WTC11 (cell line): ENCODE data around the gene PINK1.

Experiments
- ATF3 ChIP-seq: sonication (generic); formaldehyde crosslinking; conservative IDR thresholded peaks from 2 replicates; pipeline ENCODE4 v1.8.1; 2022; ENCODE audit warnings: mild to moderate bottlenecking, missing genetic modification reagents
- TF ChIP-seq, protein P1 (sequence below): fragments of 200-600 bp; IDR thresholded peaks from 2 replicates; pipeline ENCODE4 v1.8.0; 2022; ENCODE audit warnings: antibody characterized with exemption
- TF ChIP-seq, protein P2 (sequence below): fragments of 250-450 bp; sonication (Bioruptor Pico); IDR thresholded peaks from 2 replicates; pipeline ENCODE4 v1.9.0; 2021; ENCODE audit warnings: mild to moderate bottlenecking
- TF ChIP-seq, protein P3 (sequence below): fragments of 250-450 bp; sonication (Bioruptor Pico); IDR thresholded peaks from 2 replicates; pipeline ENCODE4 v1.9.0; 2021; ENCODE audit warnings: moderate library complexity, mild to moderate bottlenecking, inconsistent platforms, borderline replicate concordance

DNA sequence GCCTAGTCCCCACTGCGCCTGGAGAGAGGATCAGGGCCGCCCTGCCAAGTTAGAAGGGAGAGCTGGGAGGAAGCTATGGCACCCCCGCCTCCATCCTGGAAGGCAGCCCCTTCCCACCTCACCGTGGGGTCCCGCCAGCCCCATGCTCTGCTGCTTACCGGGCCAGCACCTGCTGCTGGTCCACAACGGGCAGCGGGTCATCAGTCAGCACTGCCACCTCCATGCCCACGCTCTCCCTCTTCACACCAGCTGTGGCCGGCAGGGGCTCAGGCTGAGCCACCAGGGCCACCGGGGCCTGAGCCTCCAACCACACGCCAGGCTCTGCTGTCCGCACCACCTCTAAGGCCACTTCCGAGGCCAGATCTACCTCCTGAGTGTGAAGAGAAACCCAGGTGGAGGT lies 51.4 kb downstream of the PINK1 start:
- TF ChIP-seq, protein P1, sequence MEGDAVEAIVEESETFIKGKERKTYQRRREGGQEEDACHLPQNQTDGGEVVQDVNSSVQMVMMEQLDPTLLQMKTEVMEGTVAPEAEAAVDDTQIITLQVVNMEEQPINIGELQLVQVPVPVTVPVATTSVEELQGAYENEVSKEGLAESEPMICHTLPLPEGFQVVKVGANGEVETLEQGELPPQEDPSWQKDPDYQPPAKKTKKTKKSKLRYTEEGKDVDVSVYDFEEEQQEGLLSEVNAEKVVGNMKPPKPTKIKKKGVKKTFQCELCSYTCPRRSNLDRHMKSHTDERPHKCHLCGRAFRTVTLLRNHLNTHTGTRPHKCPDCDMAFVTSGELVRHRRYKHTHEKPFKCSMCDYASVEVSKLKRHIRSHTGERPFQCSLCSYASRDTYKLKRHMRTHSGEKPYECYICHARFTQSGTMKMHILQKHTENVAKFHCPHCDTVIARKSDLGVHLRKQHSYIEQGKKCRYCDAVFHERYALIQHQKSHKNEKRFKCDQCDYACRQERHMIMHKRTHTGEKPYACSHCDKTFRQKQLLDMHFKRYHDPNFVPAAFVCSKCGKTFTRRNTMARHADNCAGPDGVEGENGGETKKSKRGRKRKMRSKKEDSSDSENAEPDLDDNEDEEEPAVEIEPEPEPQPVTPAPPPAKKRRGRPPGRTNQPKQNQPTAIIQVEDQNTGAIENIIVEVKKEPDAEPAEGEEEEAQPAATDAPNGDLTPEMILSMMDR, result no peak
- TF ChIP-seq, protein P2, sequence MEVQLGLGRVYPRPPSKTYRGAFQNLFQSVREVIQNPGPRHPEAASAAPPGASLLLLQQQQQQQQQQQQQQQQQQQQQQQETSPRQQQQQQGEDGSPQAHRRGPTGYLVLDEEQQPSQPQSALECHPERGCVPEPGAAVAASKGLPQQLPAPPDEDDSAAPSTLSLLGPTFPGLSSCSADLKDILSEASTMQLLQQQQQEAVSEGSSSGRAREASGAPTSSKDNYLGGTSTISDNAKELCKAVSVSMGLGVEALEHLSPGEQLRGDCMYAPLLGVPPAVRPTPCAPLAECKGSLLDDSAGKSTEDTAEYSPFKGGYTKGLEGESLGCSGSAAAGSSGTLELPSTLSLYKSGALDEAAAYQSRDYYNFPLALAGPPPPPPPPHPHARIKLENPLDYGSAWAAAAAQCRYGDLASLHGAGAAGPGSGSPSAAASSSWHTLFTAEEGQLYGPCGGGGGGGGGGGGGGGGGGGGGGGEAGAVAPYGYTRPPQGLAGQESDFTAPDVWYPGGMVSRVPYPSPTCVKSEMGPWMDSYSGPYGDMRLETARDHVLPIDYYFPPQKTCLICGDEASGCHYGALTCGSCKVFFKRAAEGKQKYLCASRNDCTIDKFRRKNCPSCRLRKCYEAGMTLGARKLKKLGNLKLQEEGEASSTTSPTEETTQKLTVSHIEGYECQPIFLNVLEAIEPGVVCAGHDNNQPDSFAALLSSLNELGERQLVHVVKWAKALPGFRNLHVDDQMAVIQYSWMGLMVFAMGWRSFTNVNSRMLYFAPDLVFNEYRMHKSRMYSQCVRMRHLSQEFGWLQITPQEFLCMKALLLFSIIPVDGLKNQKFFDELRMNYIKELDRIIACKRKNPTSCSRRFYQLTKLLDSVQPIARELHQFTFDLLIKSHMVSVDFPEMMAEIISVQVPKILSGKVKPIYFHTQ (CRISPR knock-in tag), result no peak
- TF ChIP-seq, protein P3, sequence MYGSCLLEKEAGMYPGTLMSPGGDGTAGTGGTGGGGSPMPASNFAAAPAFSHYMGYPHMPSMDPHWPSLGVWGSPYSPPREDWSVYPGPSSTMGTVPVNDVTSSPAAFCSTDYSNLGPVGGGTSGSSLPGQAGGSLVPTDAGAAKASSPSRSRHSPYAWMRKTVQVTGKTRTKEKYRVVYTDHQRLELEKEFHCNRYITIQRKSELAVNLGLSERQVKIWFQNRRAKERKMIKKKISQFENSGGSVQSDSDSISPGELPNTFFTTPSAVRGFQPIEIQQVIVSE (CRISPR knock-in tag), result no peak
- no peak for TF ChIP-seq ATF3 (CRISPR knock-in tag)
